Measurements from ENCODE around the gene PPP1R13L. TPM values are rescaled to one million over a fixed set of nuclear protein-coding genes. Genes with fewer than 3 reads are reported as not detected.

PPP1R13L gene
- total RNA-seq, 4 donors from 2014 or later = 4.1 to 16.8 (median 9.5) TPM

GRCh38 chr19:45419895-45420294 lies 15.0 kb upstream of the PPP1R13L start:
- no peak for TF ChIP-seq CTCF (IDR thresholded peaks at IDR 0.05)
- no peak for TF ChIP-seq POLR2AphosphoS5 (IDR thresholded peaks at IDR 0.05)
- intact Hi-C loops (cut with DNase I) = no loop called here
- peaks cover 10 to 71% (median 60%) of the 10 kb centered on the region in 4 donors for H3K36me3 ChIP-seq
- no peaks in the 10 kb centered on the region for H3K9me3 ChIP-seq
- no peak for DNase-seq (ENCODE audit: extremely low spot score)
- no peak overlapping the region for H3K27ac ChIP-seq (replicated peaks in 1 of 4)
- WGBS = no CpG with 5 or more reads among the region's 3 CpGs
- H3K4me3 ChIP-seq = no peak overlapping the region
- H3K27me3 ChIP-seq = no peaks in the 10 kb centered on the region
- peaks cover 32 to 52% (median 40%) of the 10 kb centered on the region in 4 donors for H3K4me1 ChIP-seq

GRCh38 chr19:45419396-45419795 lies 14.5 kb upstream of the PPP1R13L start:
- intact Hi-C loops (cut with DNase I) = no loop called here
- WGBS = 42% methylated on average over 4 of the region's 4 CpGs
- H3K36me3 ChIP-seq = peaks cover 10 to 76% (median 65%) of the 10 kb centered on the region in 4 donors
- no peak for DNase-seq (ENCODE audit: extremely low spot score)
- no peaks in the 10 kb centered on the region for H3K27me3 ChIP-seq
- TF ChIP-seq CTCF (IDR thresholded peaks at IDR 0.05) = no peak
- TF ChIP-seq POLR2AphosphoS5 (IDR thresholded peaks at IDR 0.05) = no peak
- no peak for TF ChIP-seq EP300 (IDR thresholded peaks at IDR 0.05)
- no peak for TF ChIP-seq POLR2A (IDR thresholded peaks at IDR 0.05; ENCODE audit: low read depth)
- H3K4me1 ChIP-seq = peaks cover 27 to 47% (median 35%) of the 10 kb centered on the region in 4 donors
- peak overlapping the region in 1 of 4 donors; percentile 7 for H3K27ac ChIP-seq (replicated peaks in 1 of 4)
- H3K9me3 ChIP-seq = no peaks in the 10 kb centered on the region
- H3K4me3 ChIP-seq = no peak overlapping the region

- H3K27ac ChIP-seq (replicated peaks in 1 of 4) = peak overlapping the region in 1 of 4 donors; percentile 7
- DNase-seq (ENCODE audit: extremely low spot score) = no peak
- peaks cover 11 to 82% (median 71%) of the 10 kb centered on the region in 4 donors for H3K36me3 ChIP-seq
- no peaks in the 10 kb centered on the region for H3K27me3 ChIP-seq
- peaks cover 22 to 41% (median 29%) of the 10 kb centered on the region in 4 donors for H3K4me1 ChIP-seq
- no peaks in the 10 kb centered on the region for H3K9me3 ChIP-seq
- intact Hi-C loops (cut with DNase I) = no loop called here
- no peak for TF ChIP-seq CTCF (IDR thresholded peaks at IDR 0.05)
- H3K4me3 ChIP-seq = no peak overlapping the region
- WGBS = 73% methylated on average over 9 of the region's 9 CpGs
Observed at GRCh38 chr19:45418802-45419201, 13.9 kb upstream of the PPP1R13L start.

DNA sequence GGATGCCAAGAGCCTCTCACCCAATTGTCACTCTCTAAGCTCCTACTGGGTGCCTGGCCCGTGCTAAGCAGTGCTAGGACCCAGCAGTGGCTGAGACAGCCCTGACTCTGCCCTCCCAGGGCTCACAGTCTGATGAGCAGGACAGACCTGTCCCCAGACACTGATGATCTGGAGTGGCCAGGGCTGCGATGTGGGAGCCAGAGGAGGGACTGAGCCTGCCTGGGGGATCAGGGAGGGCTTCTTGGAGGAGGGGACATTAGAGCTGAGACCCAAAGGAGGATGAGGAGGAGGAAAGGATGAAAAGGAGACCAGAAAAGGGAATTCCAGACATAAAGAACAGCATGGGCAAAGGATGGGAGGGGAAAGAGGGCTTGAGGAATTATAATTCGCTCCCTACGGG lies 12.3 kb upstream of the PPP1R13L start:
- Histone ChIP-seq H3K27me3 (no peaks in the 10 kb centered on the region), H3K27ac (replicated peaks in 1 of 4) (peak overlapping the region in 3 of 4 donors; percentile 4 to 52 (median 17)), H3K36me3 (peaks cover 21 to 98% (median 85%) of the 10 kb centered on the region in 4 donors), H3K4me3 (no peak overlapping the region), H3K9me3 (no peaks in the 10 kb centered on the region), H3K4me1 (peaks cover 10 to 28% (median 17%) of the 10 kb centered on the region in 4 donors)
- 83% methylated on average over 4 of the region's 4 CpGs for WGBS
- DNase-seq (ENCODE audit: extremely low spot score) = no peak
- intact Hi-C loops (cut with DNase I) = no loop called here
- TF ChIP-seq POLR2AphosphoS5 (IDR thresholded peaks at IDR 0.05) (no peak), EP300 (IDR thresholded peaks at IDR 0.05) (no peak), CTCF (IDR thresholded peaks at IDR 0.05) (no peak), POLR2A (IDR thresholded peaks at IDR 0.05; ENCODE audit: low read depth) (no peak)

DNA sequence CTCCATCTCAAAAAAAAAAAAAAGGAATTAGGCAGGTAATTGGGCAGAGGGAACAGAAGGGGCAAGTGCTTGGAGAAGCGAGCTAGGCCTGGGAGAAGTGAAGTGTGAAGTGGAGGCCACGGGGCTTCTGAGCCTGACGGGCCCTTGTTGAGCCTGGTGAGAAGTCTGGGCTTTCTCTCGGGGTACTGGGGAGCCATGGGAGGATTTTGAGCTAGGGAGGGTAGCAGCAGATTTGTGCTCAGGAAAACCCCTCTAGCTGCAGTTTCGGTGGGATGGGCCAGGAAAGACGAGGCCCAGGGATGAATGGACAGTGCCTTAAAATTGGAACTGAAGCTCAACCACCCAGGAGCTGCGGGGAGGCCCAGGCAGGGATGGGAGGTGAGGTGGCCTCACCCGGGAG lies 9.6 kb upstream of the PPP1R13L start:
- intact Hi-C loops (cut with DNase I) = no loop called here
- 93% methylated on average over 8 of the region's 8 CpGs for whole genome bisulfite sequencing

More for the DNA sequence above, 9.6 kb upstream of the PPP1R13L start:
- no peak overlapping the region for H3K27ac ChIP-seq (replicated peaks in 1 of 4)
- H3K4me3 ChIP-seq = no peak overlapping the region
- H3K4me1 ChIP-seq = peaks cover 10 to 18% (median 15%) of the 10 kb centered on the region in 4 donors
- peaks cover 12 to 87% (median 68%) of the 10 kb centered on the region in 4 donors for H3K36me3 ChIP-seq
- no peak for TF ChIP-seq POLR2AphosphoS5 (IDR thresholded peaks at IDR 0.05)
- TF ChIP-seq EP300 (IDR thresholded peaks at IDR 0.05) = no peak
- no peak for TF ChIP-seq POLR2A (IDR thresholded peaks at IDR 0.05; ENCODE audit: low read depth)
- no peak for TF ChIP-seq CTCF (IDR thresholded peaks at IDR 0.05)
- no peak for DNase-seq (ENCODE audit: extremely low spot score)
- H3K9me3 ChIP-seq = no peaks in the 10 kb centered on the region
- no peaks in the 10 kb centered on the region for H3K27me3 ChIP-seq

All from esophagus muscularis mucosa (tissue), 4 donors.